ENCODE data around the gene SLC38A3.
"Not testable (repeated sequence)": the region's sequence is repeated elsewhere in the genome, so short reads cannot be mapped to it uniquely, and the experiment has no call there.

The SLC38A3 gene

GRCh38 chr3:50235716-50236483, 30.8 kb downstream of the SLC38A3 start, which contains the start of gene GNAI2:
Gene GNAI2, plus strand, starts transcription at chr3:50236204. Its CDS starts 132 bp downstream, at chr3:50236336.
- peak; percentile 93 for DNase-seq

GRCh38 chr3:50236484-50237132, 31.5 kb downstream of the SLC38A3 start:
- DNase-seq = no peak

- DNase-seq = no peak
These were observed 32.1 kb downstream of the SLC38A3 start for GRCh38 chr3:50237133-50237651.

- DNase-seq = peak; percentile 44
These were observed 32.9 kb downstream of the SLC38A3 start for GRCh38 chr3:50237754-50238548.

GRCh38 chr3:50238549-50239026, 33.5 kb downstream of the SLC38A3 start:
- no peak for DNase-seq

- no peak for DNase-seq
These were observed 34.6 kb downstream of the SLC38A3 start for GRCh38 chr3:50239649-50240048.

GRCh38 chr3:50241163-50241562, 36.1 kb downstream of the SLC38A3 start:
- DNase-seq = no peak

- DNase-seq = no peak
These were observed 36.8 kb downstream of the SLC38A3 start for GRCh38 chr3:50241713-50242380.

GRCh38 chr3:50242381-50242770, 37.3 kb downstream of the SLC38A3 start:
- no peak for DNase-seq

GRCh38 chr3:50242851-50243542, 37.9 kb downstream of the SLC38A3 start:
- DNase-seq = no peak

GRCh38 chr3:50243543-50243895, 38.4 kb downstream of the SLC38A3 start:
- no peak for DNase-seq

- DNase-seq = not testable (repeated sequence)
These were observed 39.7 kb downstream of the SLC38A3 start for GRCh38 chr3:50244813-50245212.

GRCh38 chr3:50245251-50245745, 40.2 kb downstream of the SLC38A3 start:
- no peak for DNase-seq

GRCh38 chr3:50245831-50246516, 40.9 kb downstream of the SLC38A3 start:
- DNase-seq = peak; percentile 79

- DNase-seq = no peak
These were observed 41.5 kb downstream of the SLC38A3 start for GRCh38 chr3:50246517-50246954.

GRCh38 chr3:50248387-50248786, 43.3 kb downstream of the SLC38A3 start:
- no peak for DNase-seq

GRCh38 chr3:50249457-50249856, 44.4 kb downstream of the SLC38A3 start:
- no peak for DNase-seq

GRCh38 chr3:50250514-50250913, 45.4 kb downstream of the SLC38A3 start:
- DNase-seq = no peak

- no peak for DNase-seq
These were observed 46.1 kb downstream of the SLC38A3 start for GRCh38 chr3:50251220-50251619.

- no peak for DNase-seq
These were observed 49.6 kb downstream of the SLC38A3 start for GRCh38 chr3:50254577-50255250.

GRCh38 chr3:50255251-50255615, 50.2 kb downstream of the SLC38A3 start:
- DNase-seq = no peak
